Endothelial cell (in vitro differentiated cells): ENCODE data around the gene POLR1D. TPM values are rescaled to one million over a fixed set of nuclear protein-coding genes. Genes with fewer than 3 reads are reported as not detected.

Experiments used
- DNase-seq: peaks from one replicate; pipeline ENCODE4 v3.0.0; 2021; ENCODE audit warnings: low spot score
- H3K27ac Mint-ChIP-seq: one replicate; pipeline ENCODE4 v1.8.0; 2021; ENCODE audit warnings: mixed read lengths, inconsistent platforms; ENCODE audit not compliant: unreplicated experiment
- H3K27me3 Mint-ChIP-seq: one replicate; pipeline ENCODE4 v1.8.0; 2021; ENCODE audit warnings: mild to moderate bottlenecking, moderate library complexity, mixed read lengths, inconsistent platforms; ENCODE audit not compliant: unreplicated experiment
- H3K36me3 Mint-ChIP-seq: one replicate; pipeline ENCODE4 v1.8.0; 2021; ENCODE audit warnings: mild to moderate bottlenecking, low read depth, mixed read lengths, inconsistent platforms; ENCODE audit not compliant: unreplicated experiment
- H3K4me1 Mint-ChIP-seq: one replicate; pipeline ENCODE4 v1.8.0; 2021; ENCODE audit warnings: mild to moderate bottlenecking, mixed read lengths, inconsistent platforms; ENCODE audit not compliant: unreplicated experiment
- H3K4me3 Mint-ChIP-seq: one replicate; pipeline ENCODE4 v1.8.0; 2021; ENCODE audit warnings: mild to moderate bottlenecking, mixed read lengths, inconsistent platforms; ENCODE audit not compliant: unreplicated experiment
- H3K9me3 Mint-ChIP-seq: one replicate; pipeline ENCODE4 v1.8.0; 2021; ENCODE audit warnings: mixed read lengths, inconsistent platforms; ENCODE audit not compliant: unreplicated experiment
- CTCF ChIP-seq: fragments of 200-600 bp; sonication (generic); IDR thresholded peaks from one replicate; pipeline ENCODE4 v1.5.0; 2021; ENCODE audit warnings: antibody characterized with exemption; ENCODE audit not compliant: unreplicated experiment
- total RNA-seq: library from RNA; stranded (reverse); fragmentation: NEBNext Ultra II Directional; extraction: Animal tissue kit (Norgen Biotek cat#: 25700); gene quantifications from one replicate; pipeline ENCODE4 v1.2.1, GENCODE V29; 2021; ENCODE audit not compliant: unreplicated experiment

The POLR1D gene
- total RNA-seq, 1 donor from 2014 or later: 167 TPM

- DNase-seq: no peak
Observed at GRCh38 chr13:27578121-27579030, 43.3 kb upstream of the POLR1D start.

GRCh38 chr13:27583645-27584044 lies 38.0 kb upstream of the POLR1D start:
- H3K4me1 Mint-ChIP-seq: peaks cover 7% of the 10 kb centered on the region
- H3K9me3 Mint-ChIP-seq: no peaks in the 10 kb centered on the region
- peaks cover 1% of the 10 kb centered on the region for H3K27me3 Mint-ChIP-seq
- no peak for TF ChIP-seq CTCF
- peak overlapping the region; percentile 34 for H3K27ac Mint-ChIP-seq
- no peaks in the 10 kb centered on the region for H3K36me3 Mint-ChIP-seq
- no peak overlapping the region for H3K4me3 Mint-ChIP-seq
- no peak for DNase-seq

More at GRCh38 chr13:27578121-27579030, 43.3 kb upstream of the POLR1D start:
- peaks cover 4% of the 10 kb centered on the region for H3K4me1 Mint-ChIP-seq
- no peaks in the 10 kb centered on the region for H3K9me3 Mint-ChIP-seq
- H3K4me3 Mint-ChIP-seq: no peak overlapping the region
- H3K27me3 Mint-ChIP-seq: peaks cover 1% of the 10 kb centered on the region
- no peak overlapping the region for H3K27ac Mint-ChIP-seq
- H3K36me3 Mint-ChIP-seq: no peaks in the 10 kb centered on the region
- TF ChIP-seq CTCF: no peak

- TF ChIP-seq CTCF: no peak
- Mint-ChIP-seq H3K4me3 (no peak overlapping the region), H3K9me3 (no peaks in the 10 kb centered on the region), H3K4me1 (peaks cover 7% of the 10 kb centered on the region), H3K27ac (no peak overlapping the region), H3K36me3 (no peaks in the 10 kb centered on the region), H3K27me3 (peaks cover 1% of the 10 kb centered on the region)
- no peak for DNase-seq
Observed at GRCh38 chr13:27587095-27587746, 34.5 kb upstream of the POLR1D start.

GRCh38 chr13:27588405-27588804 lies 33.3 kb upstream of the POLR1D start:
- Mint-ChIP-seq H3K36me3 (no peaks in the 10 kb centered on the region), H3K27ac (no peak overlapping the region), H3K9me3 (no peaks in the 10 kb centered on the region), H3K4me1 (peaks cover 7% of the 10 kb centered on the region), H3K27me3 (no peaks in the 10 kb centered on the region), H3K4me3 (no peak overlapping the region)
- no peak for DNase-seq
- no peak for TF ChIP-seq CTCF

GRCh38 chr13:27592865-27593264 lies 28.8 kb upstream of the POLR1D start:
- Mint-ChIP-seq H3K27ac (no peak overlapping the region), H3K4me1 (no peaks in the 10 kb centered on the region), H3K27me3 (no peaks in the 10 kb centered on the region), H3K36me3 (no peaks in the 10 kb centered on the region), H3K4me3 (no peak overlapping the region), H3K9me3 (no peaks in the 10 kb centered on the region)
- TF ChIP-seq CTCF: no peak
- no peak for DNase-seq
